Neural cell (in vitro differentiated cells): ENCODE measurements around the gene MGLL.
"Not testable (repeated sequence)": the region's sequence is repeated elsewhere in the genome, so short reads cannot be mapped to it uniquely, and the experiment has no call there.

Experiments used
- CTCF ChIP-seq: fragments of 450-650 bp; IDR thresholded peaks from 2 replicates; pipeline ENCODE4 v1.5.1; 2014; ENCODE audit warnings: antibody characterized with exemption, mild to moderate bottlenecking, moderate library complexity; ENCODE audit not compliant: poor library complexity, severe bottlenecking
- EP300 ChIP-seq: fragments of 450-650 bp; conservative IDR thresholded peaks from 2 replicates; pipeline ENCODE4 v1.6.1; 2014; ENCODE audit warnings: antibody characterized with exemption, mild to moderate bottlenecking, moderate library complexity; ENCODE audit not compliant: poor library complexity, severe bottlenecking
- EZH2 ChIP-seq: fragments of 200-600, 300-800 bp; shearing (Covaris generic), sonication (generic); IDR thresholded peaks from 2 replicates; pipeline ENCODE4 v1.6.1; 2014; ENCODE audit warnings: antibody characterized with exemption, low read length, borderline replicate concordance, mild to moderate bottlenecking; ENCODE audit not compliant: insufficient read depth, poor library complexity, severe bottlenecking
- MXI1 ChIP-seq: fragments of 450-650 bp; conservative IDR thresholded peaks from 2 replicates; pipeline ENCODE4 v1.6.1; 2014; ENCODE audit warnings: antibody characterized with exemption, mild to moderate bottlenecking; ENCODE audit not compliant: poor library complexity, severe bottlenecking
- POLR2AphosphoS5 ChIP-seq: IDR thresholded peaks from 2 replicates; pipeline ENCODE4 v1.6.1; 2012
- RAD21 ChIP-seq: fragments of 450-650 bp; conservative IDR thresholded peaks from 2 replicates; pipeline ENCODE4 v1.6.1; 2014; ENCODE audit warnings: antibody characterized with exemption, mild to moderate bottlenecking, moderate library complexity
- SMC3 ChIP-seq: fragments of 450-650 bp; conservative IDR thresholded peaks from 2 replicates; pipeline ENCODE4 v1.6.1; 2014; ENCODE audit warnings: antibody characterized with exemption, mild to moderate bottlenecking, moderate library complexity; ENCODE audit not compliant: poor library complexity
- TAF1 ChIP-seq: IDR thresholded peaks from 2 replicates; pipeline ENCODE4 v1.6.1; 2012; ENCODE audit warnings: low read depth
- TF ChIP-seq, protein P1 (sequence below): IDR thresholded peaks from 2 replicates; pipeline ENCODE4 v1.6.1; 2012; ENCODE audit warnings: borderline replicate concordance

- TF ChIP-seq CTCF, POLR2AphosphoS5, EP300, EZH2, TAF1, SMC3, MXI1, RAD21: not testable (repeated sequence)
- TF ChIP-seq, protein P1, sequence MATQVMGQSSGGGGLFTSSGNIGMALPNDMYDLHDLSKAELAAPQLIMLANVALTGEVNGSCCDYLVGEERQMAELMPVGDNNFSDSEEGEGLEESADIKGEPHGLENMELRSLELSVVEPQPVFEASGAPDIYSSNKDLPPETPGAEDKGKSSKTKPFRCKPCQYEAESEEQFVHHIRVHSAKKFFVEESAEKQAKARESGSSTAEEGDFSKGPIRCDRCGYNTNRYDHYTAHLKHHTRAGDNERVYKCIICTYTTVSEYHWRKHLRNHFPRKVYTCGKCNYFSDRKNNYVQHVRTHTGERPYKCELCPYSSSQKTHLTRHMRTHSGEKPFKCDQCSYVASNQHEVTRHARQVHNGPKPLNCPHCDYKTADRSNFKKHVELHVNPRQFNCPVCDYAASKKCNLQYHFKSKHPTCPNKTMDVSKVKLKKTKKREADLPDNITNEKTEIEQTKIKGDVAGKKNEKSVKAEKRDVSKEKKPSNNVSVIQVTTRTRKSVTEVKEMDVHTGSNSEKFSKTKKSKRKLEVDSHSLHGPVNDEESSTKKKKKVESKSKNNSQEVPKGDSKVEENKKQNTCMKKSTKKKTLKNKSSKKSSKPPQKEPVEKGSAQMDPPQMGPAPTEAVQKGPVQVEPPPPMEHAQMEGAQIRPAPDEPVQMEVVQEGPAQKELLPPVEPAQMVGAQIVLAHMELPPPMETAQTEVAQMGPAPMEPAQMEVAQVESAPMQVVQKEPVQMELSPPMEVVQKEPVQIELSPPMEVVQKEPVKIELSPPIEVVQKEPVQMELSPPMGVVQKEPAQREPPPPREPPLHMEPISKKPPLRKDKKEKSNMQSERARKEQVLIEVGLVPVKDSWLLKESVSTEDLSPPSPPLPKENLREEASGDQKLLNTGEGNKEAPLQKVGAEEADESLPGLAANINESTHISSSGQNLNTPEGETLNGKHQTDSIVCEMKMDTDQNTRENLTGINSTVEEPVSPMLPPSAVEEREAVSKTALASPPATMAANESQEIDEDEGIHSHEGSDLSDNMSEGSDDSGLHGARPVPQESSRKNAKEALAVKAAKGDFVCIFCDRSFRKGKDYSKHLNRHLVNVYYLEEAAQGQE = not testable (repeated sequence)
Measured at GRCh38 chr3:127704840-127705239, 117.5 kb downstream of the MGLL start.
